GM21529 (cell line): Measurements from ENCODE around the gene RNLS.
A peak's percentile ranks its signal among the peaks of the same experiment; 100 is the strongest.

Experiments used
- ATAC-seq: cut with Tn5 transposase; IDR thresholded peaks from one replicate; pipeline ENCODE4 v1.9.1; 2021; ENCODE audit not compliant: unreplicated experiment

The RNLS gene

GRCh38 chr10:88553116-88553752, 29.9 kb downstream of the RNLS start:
- ATAC-seq, result peak; percentile 86

- no peak for ATAC-seq
These were observed 31.9 kb downstream of the RNLS start for GRCh38 chr10:88551246-88551645.

- ATAC-seq, result no peak
These were observed 36.6 kb downstream of the RNLS start for GRCh38 chr10:88546497-88546896.

GRCh38 chr10:88545359-88545758, 37.8 kb downstream of the RNLS start:
- ATAC-seq, result no peak

- ATAC-seq, result peak; percentile 74
These were observed 38.8 kb downstream of the RNLS start for GRCh38 chr10:88544140-88544870.

GRCh38 chr10:88542522-88542921, 40.6 kb downstream of the RNLS start:
- no peak for ATAC-seq

GRCh38 chr10:88541116-88541626, 41.9 kb downstream of the RNLS start:
- ATAC-seq, result no peak

- ATAC-seq, result no peak
These were observed 42.8 kb downstream of the RNLS start for GRCh38 chr10:88540351-88540750.

GRCh38 chr10:88538048-88538447, 45.1 kb downstream of the RNLS start:
- ATAC-seq, result no peak

GRCh38 chr10:88537322-88537721, 45.8 kb downstream of the RNLS start:
- no peak for ATAC-seq

- ATAC-seq, result no peak
These were observed 46.7 kb downstream of the RNLS start for GRCh38 chr10:88536437-88536836.

GRCh38 chr10:88534072-88534665, 48.9 kb downstream of the RNLS start:
- no peak for ATAC-seq

- ATAC-seq, result no peak
These were observed 51.6 kb downstream of the RNLS start for GRCh38 chr10:88531392-88532052.

GRCh38 chr10:88530629-88531391, 52.3 kb downstream of the RNLS start:
- ATAC-seq, result no peak

- ATAC-seq, result no peak
These were observed 53.0 kb downstream of the RNLS start for GRCh38 chr10:88530093-88530492.

- no peak for ATAC-seq
These were observed 54.1 kb downstream of the RNLS start for GRCh38 chr10:88528806-88529570.

GRCh38 chr10:88528201-88528600, 54.9 kb downstream of the RNLS start:
- ATAC-seq, result no peak

GRCh38 chr10:88527245-88527644, 55.9 kb downstream of the RNLS start:
- no peak for ATAC-seq

- no peak for ATAC-seq
These were observed 56.5 kb downstream of the RNLS start for GRCh38 chr10:88526501-88527105.
